ENCODE results near the gene SERPINB1.
"Not testable (repeated sequence)": the region's sequence is repeated elsewhere in the genome, so short reads cannot be mapped to it uniquely, and the experiment has no call there.

The SERPINB1 gene

GRCh38 chr6:2841264-2842138 lies at the start of gene SERPINB1:
Gene SERPINB1, minus strand, starts transcription at chr6:2841863. Its CDS starts 1,277 bp downstream, at chr6:2840586.
- peak; percentile 54 for DNase-seq

GRCh38 chr6:2890976-2891767 lies 49.5 kb upstream of the SERPINB1 start:
- DNase-seq: no peak

GRCh38 chr6:2885967-2886735 lies 44.5 kb upstream of the SERPINB1 start:
- DNase-seq: no peak

GRCh38 chr6:2884804-2885203 lies 43.1 kb upstream of the SERPINB1 start:
- no peak for DNase-seq

GRCh38 chr6:2883673-2884072 lies 42.0 kb upstream of the SERPINB1 start:
- no peak for DNase-seq

- no peak for DNase-seq
Observed at GRCh38 chr6:2881423-2881822, 39.8 kb upstream of the SERPINB1 start.

GRCh38 chr6:2880156-2880555 lies 38.5 kb upstream of the SERPINB1 start:
- not testable (repeated sequence) for DNase-seq

GRCh38 chr6:2877960-2878359 lies 36.3 kb upstream of the SERPINB1 start:
- DNase-seq: no peak

GRCh38 chr6:2877057-2877882 lies 35.6 kb upstream of the SERPINB1 start:
- DNase-seq: no peak

- DNase-seq: no peak
Observed at GRCh38 chr6:2876210-2877056, 34.8 kb upstream of the SERPINB1 start.

GRCh38 chr6:2875359-2876191 lies 33.9 kb upstream of the SERPINB1 start:
- DNase-seq: no peak

- DNase-seq: no peak
Observed at GRCh38 chr6:2873643-2874042, 32.0 kb upstream of the SERPINB1 start.

- no peak for DNase-seq
Observed at GRCh38 chr6:2872423-2873358, 31.0 kb upstream of the SERPINB1 start.

- no peak for DNase-seq
Observed at GRCh38 chr6:2871953-2872352, 30.3 kb upstream of the SERPINB1 start.

GRCh38 chr6:2871102-2871501 lies 29.4 kb upstream of the SERPINB1 start:
- no peak for DNase-seq

- DNase-seq: no peak
Observed at GRCh38 chr6:2870046-2870636, 28.5 kb upstream of the SERPINB1 start.

GRCh38 chr6:2868637-2869036 lies 27.0 kb upstream of the SERPINB1 start:
- no peak for DNase-seq

GRCh38 chr6:2866171-2866846 lies 24.6 kb upstream of the SERPINB1 start:
- DNase-seq: no peak

Data from NCI-H1694 (cell line).